ENCODE measurements around the gene TRRAP.
"Not testable (repeated sequence)": the region's sequence is repeated elsewhere in the genome, so short reads cannot be mapped to it uniquely, and the experiment has no call there.

TRRAP gene

GRCh38 chr7:98864731-98865453 lies 13.4 kb upstream of the TRRAP start:
- no peak for DNase-seq (ENCODE audit: low read depth in 3 of 3, low spot score in 1 of 3)

GRCh38 chr7:98866351-98866750 lies 12.0 kb upstream of the TRRAP start:
- DNase-seq (ENCODE audit: low read depth in 3 of 3, low spot score in 1 of 3) = no peak

- no peak for DNase-seq (ENCODE audit: low read depth in 3 of 3, low spot score in 1 of 3)
Measured at GRCh38 chr7:98866765-98867164, 11.6 kb upstream of the TRRAP start.

- DNase-seq (ENCODE audit: low read depth in 3 of 3, low spot score in 1 of 3) = no peak
Measured at GRCh38 chr7:98868450-98868849, 9.9 kb upstream of the TRRAP start.

GRCh38 chr7:98869027-98869596 lies 9.2 kb upstream of the TRRAP start:
- no peak for DNase-seq (ENCODE audit: low read depth in 3 of 3, low spot score in 1 of 3)

- DNase-seq (ENCODE audit: low read depth in 3 of 3, low spot score in 1 of 3) = no peak
Measured at GRCh38 chr7:98869597-98870120, 8.7 kb upstream of the TRRAP start, which contains the start of gene TMEM130. Gene TMEM130 (minus strand): TSS chr7:98870014. CDS start chr7:98869861, 153 bp downstream.

GRCh38 chr7:98870121-98870651 lies 8.1 kb upstream of the TRRAP start:
- peak; percentile 15 to 64 (median 47) for DNase-seq (ENCODE audit: low read depth in 3 of 3, low spot score in 1 of 3)

GRCh38 chr7:98870807-98871491 lies 7.4 kb upstream of the TRRAP start:
- DNase-seq (ENCODE audit: low read depth in 3 of 3, low spot score in 1 of 3) = no peak

GRCh38 chr7:98872328-98872924 lies 5.9 kb upstream of the TRRAP start:
- no peak for DNase-seq (ENCODE audit: low read depth in 3 of 3, low spot score in 1 of 3)

GRCh38 chr7:98873610-98874009 lies 4.7 kb upstream of the TRRAP start:
- not testable (repeated sequence) for DNase-seq (ENCODE audit: low read depth in 3 of 3, low spot score in 1 of 3)

- DNase-seq (ENCODE audit: low read depth in 3 of 3, low spot score in 1 of 3) = no peak
Measured at GRCh38 chr7:98874942-98875341, 3.4 kb upstream of the TRRAP start.

- DNase-seq (ENCODE audit: low read depth in 3 of 3, low spot score in 1 of 3) = no peak
Measured at GRCh38 chr7:98875501-98875900, 2.8 kb upstream of the TRRAP start.

- DNase-seq (ENCODE audit: low read depth in 3 of 3, low spot score in 1 of 3) = no peak
Measured at GRCh38 chr7:98877146-98877545, 1.2 kb upstream of the TRRAP start.

GRCh38 chr7:98877692-98878364 lies 504 bp upstream of the TRRAP start:
- no peak for DNase-seq (ENCODE audit: low read depth in 3 of 3, low spot score in 1 of 3)

- peak; percentile 28 to 31 (median 29) for DNase-seq (ENCODE audit: low read depth in 3 of 3, low spot score in 1 of 3)
Measured at GRCh38 chr7:98879198-98879978, 1.1 kb downstream of the TRRAP start.

- DNase-seq (ENCODE audit: low read depth in 3 of 3, low spot score in 1 of 3) = no peak
Measured at GRCh38 chr7:98879979-98880315, 1.6 kb downstream of the TRRAP start.

GRCh38 chr7:98880485-98880884 lies 2.2 kb downstream of the TRRAP start:
- DNase-seq (ENCODE audit: low read depth in 3 of 3, low spot score in 1 of 3) = no peak

GRCh38 chr7:98881561-98882315 lies 3.4 kb downstream of the TRRAP start:
- no peak for DNase-seq (ENCODE audit: low read depth in 3 of 3, low spot score in 1 of 3)

- DNase-seq (ENCODE audit: low read depth in 3 of 3, low spot score in 1 of 3) = no peak
Measured at GRCh38 chr7:98884416-98884815, 6.1 kb downstream of the TRRAP start.
